ENCODE data around the gene METTL14. TPM values are rescaled to one million over a fixed set of nuclear protein-coding genes. Genes with fewer than 3 reads are reported as not detected.

METTL14 gene
- total RNA-seq, 1 donor from 2014 or later = 62.7 TPM

DNA sequence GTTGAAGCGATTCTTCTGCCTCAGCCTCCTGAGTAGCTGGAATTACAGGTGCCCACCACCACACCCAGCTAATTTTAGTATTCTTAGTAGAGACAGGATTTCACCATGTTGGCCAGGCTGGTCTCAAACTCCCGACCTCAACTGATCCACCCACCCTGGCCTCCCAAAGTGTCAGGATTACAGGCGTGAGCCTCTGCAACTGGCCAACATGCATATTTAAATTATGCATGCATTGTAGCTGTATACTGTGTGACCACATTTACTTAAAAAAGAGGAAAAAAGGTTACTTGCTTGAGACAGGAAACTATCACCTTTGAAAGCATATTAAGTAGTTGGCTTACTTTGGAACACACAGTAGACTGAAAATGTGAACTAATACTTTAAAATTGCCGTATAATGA, 29.5 kb downstream of the METTL14 start:
- TF ChIP-seq CTCF (IDR thresholded peaks at IDR 0.05) = no peak
- H3K27me3 Mint-ChIP-seq = no peaks in the 10 kb centered on the region
- ChIA-PET CTCF (no interaction called here), POLR2A (no interaction called here)
- DNase-seq (no peak), ATAC-seq (ENCODE audit: low read depth) (no peak)
- no peak overlapping the region for H3K4me3 Mint-ChIP-seq
- intact Hi-C loops (cut with micrococcal nuclease) = no loop called here
- H3K9me3 Mint-ChIP-seq = no peaks in the 10 kb centered on the region
- peaks cover 33% of the 10 kb centered on the region for H3K36me3 Mint-ChIP-seq (ENCODE audit: low read depth)
- H3K27ac Mint-ChIP-seq = no peak overlapping the region
- no peaks in the 10 kb centered on the region for H3K4me1 Mint-ChIP-seq

- intact Hi-C loops (cut with micrococcal nuclease) = no loop called here
- ATAC-seq (ENCODE audit: low read depth) = no peak
- no peak for TF ChIP-seq CTCF (IDR thresholded peaks at IDR 0.05)
- Mint-ChIP-seq H3K36me3 (ENCODE audit: low read depth) (peaks cover 19% of the 10 kb centered on the region), H3K27ac (no peak overlapping the region), H3K27me3 (no peaks in the 10 kb centered on the region), H3K4me3 (no peak overlapping the region), H3K9me3 (no peaks in the 10 kb centered on the region), H3K4me1 (no peaks in the 10 kb centered on the region)
- ChIA-PET POLR2A (interaction anchor here (1.2 kb wide), 1 partner anchor 31 kb away, joined by 3 read pairs; the partner anchor contains the start of gene METTL14), CTCF (no interaction called here)
- no peak for DNase-seq
These were observed 31.1 kb downstream of the METTL14 start for GRCh38 chr4:118716304-118716703.

DNA sequence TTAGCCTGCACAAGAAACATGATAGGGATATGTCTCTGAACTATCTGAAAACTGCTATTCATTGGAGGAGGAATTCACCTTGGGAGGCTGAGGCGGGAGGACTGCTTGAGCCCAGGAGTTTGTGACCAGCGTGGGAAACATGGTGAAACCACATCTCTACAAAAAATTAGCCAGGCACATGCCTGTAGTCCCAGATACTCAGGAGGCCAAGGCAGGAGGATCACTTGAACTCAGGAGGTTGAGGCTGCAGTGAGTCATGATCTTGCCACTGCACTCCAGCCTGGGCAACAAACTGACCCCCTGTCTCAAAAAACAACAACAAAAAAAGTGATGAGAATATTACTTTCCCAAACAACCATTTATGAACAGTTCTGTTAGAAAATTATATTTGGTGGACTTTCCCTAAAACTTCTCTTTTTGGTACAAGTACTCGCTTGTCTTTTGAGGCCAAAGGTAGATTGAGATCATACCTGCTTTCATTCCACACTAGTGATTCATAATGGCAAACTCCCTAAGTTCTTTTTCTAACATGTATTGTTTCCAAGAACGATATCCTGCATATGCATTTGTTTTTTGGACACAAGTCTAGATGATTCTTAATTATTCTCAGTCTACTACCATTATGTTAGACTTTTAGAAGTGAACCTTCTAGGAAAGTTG, 33.4 kb downstream of the METTL14 start:
- H3K4me3 Mint-ChIP-seq = no peak overlapping the region
- H3K27me3 Mint-ChIP-seq = no peaks in the 10 kb centered on the region
- DNase-seq (no peak), ATAC-seq (ENCODE audit: low read depth) (no peak)
- TF ChIP-seq CTCF (IDR thresholded peaks at IDR 0.05) = no peak
- CTCF ChIA-PET = no interaction called here
- H3K27ac Mint-ChIP-seq = no peak overlapping the region
- H3K4me1 Mint-ChIP-seq = no peaks in the 10 kb centered on the region
- POLR2A ChIA-PET = no interaction called here
- no peaks in the 10 kb centered on the region for H3K9me3 Mint-ChIP-seq
- peaks cover 8% of the 10 kb centered on the region for H3K36me3 Mint-ChIP-seq (ENCODE audit: low read depth)
- intact Hi-C loops (cut with micrococcal nuclease) = no loop called here

GRCh38 chr4:118721752-118722151, 36.6 kb downstream of the METTL14 start:
- ChIA-PET CTCF (no interaction called here), POLR2A (no interaction called here)
- intact Hi-C loops (cut with micrococcal nuclease) = no loop called here
- H3K27me3 Mint-ChIP-seq = no peaks in the 10 kb centered on the region
- no peak overlapping the region for H3K4me3 Mint-ChIP-seq
- no peaks in the 10 kb centered on the region for H3K4me1 Mint-ChIP-seq
- no peaks in the 10 kb centered on the region for H3K9me3 Mint-ChIP-seq
- no peak for TF ChIP-seq CTCF (IDR thresholded peaks at IDR 0.05)
- ATAC-seq (ENCODE audit: low read depth) (no peak), DNase-seq (no peak)
- H3K36me3 Mint-ChIP-seq (ENCODE audit: low read depth) = peaks cover 26% of the 10 kb centered on the region
- H3K27ac Mint-ChIP-seq = no peak overlapping the region

GRCh38 chr4:118723369-118723768, 38.2 kb downstream of the METTL14 start:
- DNase-seq = no peak
- Mint-ChIP-seq H3K4me3 (no peak overlapping the region), H3K27me3 (no peaks in the 10 kb centered on the region), H3K4me1 (no peaks in the 10 kb centered on the region), H3K9me3 (no peaks in the 10 kb centered on the region), H3K36me3 (ENCODE audit: low read depth) (peaks cover 37% of the 10 kb centered on the region), H3K27ac (no peak overlapping the region)
- intact Hi-C loops (cut with micrococcal nuclease) = no loop called here
- TF ChIP-seq CTCF (IDR thresholded peaks at IDR 0.05) = no peak
- ChIA-PET POLR2A (no interaction called here), CTCF (no interaction called here)
- ATAC-seq (ENCODE audit: low read depth) = no peak
